Astrocyte of the cerebellum (primary cell): Measurements from ENCODE around the gene SLC1A6.

ENCODE experiments used
- DNase-seq: peaks from one replicate; pipeline ENCODE4 v3.0.0-alpha.2; 2011; ENCODE audit warnings: low read depth
- H3K4me3 ChIP-seq: 2 replicates; pipeline ENCODE4 v1.5.1; 2011; ENCODE audit warnings: mild to moderate bottlenecking, low read depth, low read length, moderate library complexity
- in situ Hi-C: cut with HindIII; loops from 2 replicates; pipeline ENCODE4 v1.10.0; 2017; ENCODE audit warnings: low sequenced_read_pairs
- TF ChIP-seq, protein P1 (sequence below): IDR thresholded peaks from 2 replicates; pipeline ENCODE4 v1.5.1; 2012; ENCODE audit warnings: low read length, low read depth, moderate library complexity, mild to moderate bottlenecking; ENCODE audit errors: missing control alignments

The SLC1A6 gene

DNA sequence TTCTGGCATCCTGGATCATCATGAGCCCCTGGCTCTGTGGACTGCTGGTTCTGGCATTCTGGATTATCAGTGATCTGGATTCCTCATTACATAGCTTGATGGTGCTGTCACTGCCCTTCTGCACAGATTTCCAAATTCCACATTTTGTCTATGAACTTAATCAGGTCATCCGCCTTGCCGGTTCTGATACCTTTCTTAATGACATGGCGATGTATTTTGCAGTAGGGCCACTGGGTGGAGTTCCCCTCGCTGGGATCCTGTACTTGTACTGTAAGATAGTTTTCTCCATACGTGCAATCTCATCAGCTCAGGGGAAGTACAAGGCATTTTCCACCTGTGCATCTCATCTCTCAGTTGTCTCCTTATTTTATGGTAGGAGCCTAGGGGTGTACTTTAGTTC is 62.8 kb downstream of the SLC1A6 start:
- H3K4me3 ChIP-seq, result no peak overlapping the region
- TF ChIP-seq, protein P1, sequence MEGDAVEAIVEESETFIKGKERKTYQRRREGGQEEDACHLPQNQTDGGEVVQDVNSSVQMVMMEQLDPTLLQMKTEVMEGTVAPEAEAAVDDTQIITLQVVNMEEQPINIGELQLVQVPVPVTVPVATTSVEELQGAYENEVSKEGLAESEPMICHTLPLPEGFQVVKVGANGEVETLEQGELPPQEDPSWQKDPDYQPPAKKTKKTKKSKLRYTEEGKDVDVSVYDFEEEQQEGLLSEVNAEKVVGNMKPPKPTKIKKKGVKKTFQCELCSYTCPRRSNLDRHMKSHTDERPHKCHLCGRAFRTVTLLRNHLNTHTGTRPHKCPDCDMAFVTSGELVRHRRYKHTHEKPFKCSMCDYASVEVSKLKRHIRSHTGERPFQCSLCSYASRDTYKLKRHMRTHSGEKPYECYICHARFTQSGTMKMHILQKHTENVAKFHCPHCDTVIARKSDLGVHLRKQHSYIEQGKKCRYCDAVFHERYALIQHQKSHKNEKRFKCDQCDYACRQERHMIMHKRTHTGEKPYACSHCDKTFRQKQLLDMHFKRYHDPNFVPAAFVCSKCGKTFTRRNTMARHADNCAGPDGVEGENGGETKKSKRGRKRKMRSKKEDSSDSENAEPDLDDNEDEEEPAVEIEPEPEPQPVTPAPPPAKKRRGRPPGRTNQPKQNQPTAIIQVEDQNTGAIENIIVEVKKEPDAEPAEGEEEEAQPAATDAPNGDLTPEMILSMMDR, result no peak
- DNase-seq, result no peak
- in situ Hi-C loops, result no loop called here

DNA sequence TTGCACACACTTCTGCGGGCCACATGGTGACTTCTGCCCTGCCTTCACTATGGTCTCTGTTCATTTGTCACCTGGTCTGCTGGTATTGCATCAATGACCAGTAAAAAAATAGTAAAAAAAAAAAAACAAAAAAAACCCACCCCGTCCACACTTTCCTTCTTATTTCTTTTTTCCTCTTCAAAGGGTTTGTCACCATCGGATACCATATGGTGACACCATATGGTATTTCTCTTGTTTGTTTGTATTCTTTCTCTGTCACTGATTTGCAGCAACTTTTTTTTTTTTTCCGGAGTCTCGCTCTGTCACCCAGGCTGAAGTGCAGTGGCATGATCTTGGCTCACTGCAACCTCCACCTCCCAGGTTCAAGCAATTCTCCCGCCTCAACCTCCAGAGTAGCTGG is 64.5 kb downstream of the SLC1A6 start:
- in situ Hi-C loops, result no loop called here
- TF ChIP-seq, protein P1, result no peak
- no peak overlapping the region for H3K4me3 ChIP-seq
- no peak for DNase-seq

DNA sequence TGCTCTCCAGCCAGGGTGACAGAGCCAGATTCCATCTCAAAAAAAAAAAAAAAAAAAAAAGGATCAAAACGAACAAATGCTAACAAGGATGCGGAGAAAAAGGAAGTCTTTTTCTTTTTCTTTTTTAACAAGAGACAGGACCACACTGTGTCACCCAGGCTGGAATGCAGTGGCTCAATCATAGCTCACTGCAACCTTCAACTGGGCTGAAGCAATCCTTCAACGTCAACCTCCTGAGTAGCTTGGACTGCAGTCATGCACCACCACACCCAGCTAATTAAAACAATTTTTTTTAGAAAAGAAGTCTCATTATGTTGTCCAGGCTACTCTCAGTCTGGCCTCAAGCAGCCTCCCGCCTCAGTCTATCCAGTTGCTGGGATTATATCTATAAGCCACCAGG is 73.0 kb downstream of the SLC1A6 start:
- TF ChIP-seq, protein P1, result no peak
- no peak for DNase-seq
- in situ Hi-C loops, result no loop called here
- no peak overlapping the region for H3K4me3 ChIP-seq

DNA sequence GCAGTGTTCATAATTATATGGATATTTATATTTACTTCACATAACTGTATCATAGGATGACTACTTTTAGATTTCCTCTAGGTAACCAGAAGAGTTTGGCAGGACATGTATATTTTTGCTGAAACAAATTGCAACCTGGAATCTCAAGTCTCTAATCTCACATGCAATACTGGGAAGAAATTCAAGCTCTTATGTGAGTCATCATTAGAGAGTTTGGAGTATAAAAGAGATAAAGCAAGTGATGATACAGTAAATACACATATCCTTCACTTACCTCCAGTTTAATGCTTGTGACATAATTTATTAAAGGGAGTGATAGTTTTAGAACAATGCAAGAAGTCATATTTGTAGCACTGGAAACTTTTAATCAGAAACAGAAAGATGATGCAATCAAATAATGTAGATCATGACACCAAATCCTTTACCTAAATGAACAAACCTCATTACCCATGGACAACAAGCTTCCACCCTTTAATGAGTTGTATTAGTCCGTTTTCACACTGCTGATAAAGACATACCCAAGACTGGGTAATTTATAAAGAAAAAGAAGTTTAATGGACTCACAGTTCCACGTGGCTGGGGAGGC is 77.9 kb downstream of the SLC1A6 start:
- TF ChIP-seq, protein P1, result no peak
- H3K4me3 ChIP-seq, result no peak overlapping the region
- in situ Hi-C loops, result loop anchor here (5.0 kb wide), 1 partner anchor 56 kb away; no protein-coding TSS in a partner anchor
- no peak for DNase-seq
